Omental fat pad (tissue), 4 donors: ENCODE data around the gene CCDC6. TPM values are rescaled to one million over a fixed set of nuclear protein-coding genes. Genes with fewer than 3 reads are reported as not detected.

Experiments
- ATAC-seq: fragments of 150-250 bp; one replicate; pipeline ENCODE4 v1.9.1; 2016; ENCODE audit warnings: mild to moderate bottlenecking, moderate library complexity; ENCODE audit not compliant: low FRiP score
- DNase-seq: peaks from one replicate; pipeline ENCODE4 v3.0.0-alpha.2; 2019; ENCODE audit warnings: low spot score
- total RNA-seq, 4 donors: library from RNA; depleted of rRNA; stranded (reverse); fragments of >200 nt; gene quantifications; one replicate each; pipeline ENCODE4 v1.1.0, GENCODE V29; 2016
- TF ChIP-seq, protein P1 (sequence below), 3 donors: fragments of 450-650 bp; IDR thresholded peaks; one replicate each; pipeline ENCODE4 v1.5.1; 2016 to 2017; ENCODE audit warnings: antibody characterized with exemption in 3 of 3, mild to moderate bottlenecking in 3 of 3, moderate library complexity in 2 of 3

Gene CCDC6
- total RNA-seq, 4 donors from 2014 or later = 24.7 to 29.7 (median 25.9) TPM

DNA sequence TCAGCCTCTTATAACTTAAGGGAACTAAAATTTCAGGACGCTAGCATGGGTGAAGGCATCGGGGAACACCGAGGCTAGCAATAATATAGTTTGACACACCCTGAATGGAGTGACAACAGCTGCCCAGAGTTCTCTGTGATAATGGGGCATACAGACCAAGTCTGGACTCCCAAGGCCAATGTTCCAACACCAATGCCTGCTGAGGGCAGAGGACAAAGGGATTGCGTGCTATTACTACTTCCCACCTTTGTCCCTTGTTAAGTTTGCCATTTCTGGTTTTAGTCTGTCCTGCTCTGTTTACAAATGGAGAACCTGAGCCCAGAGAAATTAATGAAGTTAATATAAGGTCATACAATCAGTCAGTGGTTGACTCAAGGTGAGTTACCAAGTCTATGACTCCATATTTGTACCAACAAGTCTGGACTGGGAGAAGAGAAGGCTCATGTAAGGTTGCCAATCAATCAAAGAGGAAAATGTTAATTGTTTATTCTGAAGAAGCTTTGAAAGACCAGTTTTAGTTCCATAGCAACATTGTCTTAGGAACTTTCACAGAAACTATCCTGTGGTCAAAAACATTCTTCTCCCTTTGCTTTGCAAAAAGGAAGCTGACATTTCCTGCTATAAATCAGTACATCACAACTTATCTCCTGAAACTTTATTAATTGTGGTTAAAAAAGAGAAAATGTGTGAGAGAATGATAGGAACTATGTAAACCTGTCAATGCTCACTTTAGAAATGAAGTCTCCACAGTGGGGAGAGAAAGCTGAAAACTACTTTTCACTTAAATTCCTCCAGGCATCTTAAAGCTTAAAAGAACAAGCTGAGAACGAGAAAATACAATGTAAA lies 74.5 kb downstream of the CCDC6 start:
- TF ChIP-seq, protein P1, sequence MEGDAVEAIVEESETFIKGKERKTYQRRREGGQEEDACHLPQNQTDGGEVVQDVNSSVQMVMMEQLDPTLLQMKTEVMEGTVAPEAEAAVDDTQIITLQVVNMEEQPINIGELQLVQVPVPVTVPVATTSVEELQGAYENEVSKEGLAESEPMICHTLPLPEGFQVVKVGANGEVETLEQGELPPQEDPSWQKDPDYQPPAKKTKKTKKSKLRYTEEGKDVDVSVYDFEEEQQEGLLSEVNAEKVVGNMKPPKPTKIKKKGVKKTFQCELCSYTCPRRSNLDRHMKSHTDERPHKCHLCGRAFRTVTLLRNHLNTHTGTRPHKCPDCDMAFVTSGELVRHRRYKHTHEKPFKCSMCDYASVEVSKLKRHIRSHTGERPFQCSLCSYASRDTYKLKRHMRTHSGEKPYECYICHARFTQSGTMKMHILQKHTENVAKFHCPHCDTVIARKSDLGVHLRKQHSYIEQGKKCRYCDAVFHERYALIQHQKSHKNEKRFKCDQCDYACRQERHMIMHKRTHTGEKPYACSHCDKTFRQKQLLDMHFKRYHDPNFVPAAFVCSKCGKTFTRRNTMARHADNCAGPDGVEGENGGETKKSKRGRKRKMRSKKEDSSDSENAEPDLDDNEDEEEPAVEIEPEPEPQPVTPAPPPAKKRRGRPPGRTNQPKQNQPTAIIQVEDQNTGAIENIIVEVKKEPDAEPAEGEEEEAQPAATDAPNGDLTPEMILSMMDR (IDR thresholded peaks at IDR 0.05) = no peak
- DNase-seq (no peak), ATAC-seq (no peak)

DNA sequence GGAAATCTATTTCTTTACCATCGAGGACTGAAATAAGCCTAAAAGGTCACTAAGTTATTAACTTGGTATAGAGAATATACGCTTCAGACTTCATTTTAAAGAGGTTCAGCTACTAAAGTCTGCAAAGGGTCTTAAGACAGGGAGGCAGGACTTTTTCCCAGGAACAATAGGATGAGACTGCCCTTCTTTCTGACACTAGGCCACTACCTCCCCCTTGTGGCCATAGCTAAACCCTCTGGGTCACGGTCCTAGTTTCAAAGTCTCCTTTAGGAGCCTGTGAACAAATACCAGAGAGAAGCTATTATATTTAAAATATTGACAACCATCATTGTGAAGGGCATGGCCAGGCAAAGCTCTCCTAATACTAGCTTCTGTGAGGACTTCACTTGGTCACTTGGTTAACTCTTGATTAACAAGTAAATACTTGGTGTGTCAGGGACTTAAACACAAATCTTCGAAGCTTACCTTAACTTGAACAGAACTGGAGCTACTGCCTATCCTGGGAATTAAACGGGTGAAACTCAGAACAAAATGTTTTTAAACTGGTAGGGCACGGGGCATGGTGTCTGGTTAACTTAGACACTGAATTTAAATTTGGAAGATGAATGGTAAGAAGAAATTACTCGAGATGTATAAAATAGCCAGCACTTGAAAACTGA lies 75.6 kb downstream of the CCDC6 start:
- no peak for DNase-seq
- no peak for ATAC-seq
- TF ChIP-seq, protein P1 (IDR thresholded peaks at IDR 0.05) = peak in 1 of 3 donors; percentile 38

DNA sequence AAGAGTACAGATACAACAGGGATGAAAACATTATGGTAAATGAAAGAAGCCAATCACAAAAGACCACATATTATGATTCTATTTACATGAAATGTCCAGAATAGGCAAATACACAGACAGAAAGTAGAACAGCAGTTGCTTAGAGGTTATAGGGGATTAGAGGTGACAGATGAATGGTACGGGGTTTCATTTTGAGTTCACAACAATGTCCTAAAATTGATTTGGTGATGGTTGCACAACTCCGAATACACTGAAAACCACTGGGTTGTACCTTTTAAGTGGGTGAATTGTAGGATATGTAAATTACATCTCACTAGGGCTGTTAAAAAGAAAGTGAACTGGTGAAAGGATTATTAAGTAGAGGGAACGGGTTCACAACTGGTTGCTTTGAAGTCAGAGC lies 76.8 kb downstream of the CCDC6 start:
- ATAC-seq = no peak
- TF ChIP-seq, protein P1 (IDR thresholded peaks at IDR 0.05) = no peak
- no peak for DNase-seq

DNA sequence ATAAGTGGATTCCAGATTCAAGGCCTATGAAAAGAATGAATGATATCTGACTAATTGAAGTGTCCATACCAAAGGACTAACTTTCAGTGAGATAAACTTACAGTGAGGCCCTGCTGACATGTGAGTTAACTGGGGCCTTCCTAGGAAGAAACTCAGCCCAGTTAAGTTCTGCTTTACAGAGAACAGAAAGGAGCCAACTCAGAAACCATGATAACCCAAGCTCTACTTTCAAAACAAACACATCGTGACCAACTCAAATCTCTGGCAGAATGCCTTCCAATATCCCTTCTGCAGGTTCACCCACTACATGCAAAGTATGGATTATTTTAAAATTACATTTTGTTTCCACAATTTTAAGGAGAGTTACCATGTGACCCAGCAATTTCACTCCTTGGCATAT lies 77.3 kb downstream of the CCDC6 start:
- TF ChIP-seq, protein P1 (IDR thresholded peaks at IDR 0.05) = no peak
- DNase-seq = no peak
- ATAC-seq = no peak

DNA sequence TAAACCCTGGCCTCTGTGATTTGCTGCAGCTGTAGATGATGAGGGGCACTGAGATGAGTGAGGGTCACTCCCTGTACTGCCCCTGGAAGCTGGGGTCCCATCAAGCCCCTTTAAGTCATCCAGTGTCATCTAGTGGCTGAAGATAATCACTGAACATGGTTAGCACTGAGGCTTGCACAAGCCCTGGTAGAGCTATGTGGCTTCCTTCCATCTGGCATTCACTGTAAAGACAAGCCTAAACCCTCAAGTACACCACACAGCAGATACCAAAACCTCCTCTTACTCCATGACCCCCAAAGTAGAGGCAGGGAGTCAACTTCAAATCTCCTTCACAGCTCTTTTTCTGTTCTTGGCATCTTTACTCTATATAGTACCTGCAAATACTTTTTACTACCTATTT lies 80.4 kb downstream of the CCDC6 start:
- ATAC-seq (no peak), DNase-seq (no peak)
- TF ChIP-seq, protein P1 (IDR thresholded peaks at IDR 0.05) = no peak

DNA sequence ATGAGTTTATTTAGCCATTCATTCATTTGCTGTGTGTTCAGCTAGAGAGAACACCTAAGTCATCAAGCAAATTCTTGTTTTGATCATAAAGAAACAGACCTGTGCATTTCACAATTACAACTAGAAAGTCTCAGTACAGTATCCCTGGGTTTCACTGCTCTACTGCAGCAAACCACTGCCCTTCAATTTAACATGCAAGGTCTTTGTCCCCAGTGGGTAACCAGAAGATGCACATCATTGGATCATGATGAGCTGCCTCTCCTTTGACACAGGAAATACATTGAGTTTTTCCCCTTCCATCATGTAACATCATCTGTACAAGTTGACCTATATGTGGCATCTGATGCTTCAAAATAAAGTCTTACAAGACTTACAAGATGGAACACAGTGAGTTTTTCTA lies 82.6 kb downstream of the CCDC6 start:
- ATAC-seq (no peak), DNase-seq (no peak)
- TF ChIP-seq, protein P1 (IDR thresholded peaks at IDR 0.05) = no peak
